ENCODE data around the gene PGM1.

The PGM1 gene

DNA sequence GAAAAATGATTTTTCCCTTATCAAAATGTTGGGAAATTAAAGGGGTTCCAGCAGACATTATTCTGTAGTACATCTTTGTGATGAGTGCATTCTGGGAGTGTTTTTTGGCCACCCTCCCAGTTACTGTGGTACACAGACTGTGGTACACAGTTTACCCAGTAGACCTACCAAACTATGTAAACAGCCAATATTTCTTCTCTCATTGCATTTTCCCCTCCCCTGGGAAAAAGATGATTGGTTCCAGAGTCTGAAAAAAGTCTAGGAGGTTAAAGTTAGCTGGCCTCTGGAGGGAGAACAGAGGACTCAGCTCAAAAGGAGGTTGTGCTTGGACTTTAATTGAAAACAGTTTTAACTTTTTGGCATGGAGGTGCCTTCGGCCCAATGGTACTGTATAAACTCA, 42.5 kb downstream of the PGM1 start:
- no peak for DNase-seq

DNA sequence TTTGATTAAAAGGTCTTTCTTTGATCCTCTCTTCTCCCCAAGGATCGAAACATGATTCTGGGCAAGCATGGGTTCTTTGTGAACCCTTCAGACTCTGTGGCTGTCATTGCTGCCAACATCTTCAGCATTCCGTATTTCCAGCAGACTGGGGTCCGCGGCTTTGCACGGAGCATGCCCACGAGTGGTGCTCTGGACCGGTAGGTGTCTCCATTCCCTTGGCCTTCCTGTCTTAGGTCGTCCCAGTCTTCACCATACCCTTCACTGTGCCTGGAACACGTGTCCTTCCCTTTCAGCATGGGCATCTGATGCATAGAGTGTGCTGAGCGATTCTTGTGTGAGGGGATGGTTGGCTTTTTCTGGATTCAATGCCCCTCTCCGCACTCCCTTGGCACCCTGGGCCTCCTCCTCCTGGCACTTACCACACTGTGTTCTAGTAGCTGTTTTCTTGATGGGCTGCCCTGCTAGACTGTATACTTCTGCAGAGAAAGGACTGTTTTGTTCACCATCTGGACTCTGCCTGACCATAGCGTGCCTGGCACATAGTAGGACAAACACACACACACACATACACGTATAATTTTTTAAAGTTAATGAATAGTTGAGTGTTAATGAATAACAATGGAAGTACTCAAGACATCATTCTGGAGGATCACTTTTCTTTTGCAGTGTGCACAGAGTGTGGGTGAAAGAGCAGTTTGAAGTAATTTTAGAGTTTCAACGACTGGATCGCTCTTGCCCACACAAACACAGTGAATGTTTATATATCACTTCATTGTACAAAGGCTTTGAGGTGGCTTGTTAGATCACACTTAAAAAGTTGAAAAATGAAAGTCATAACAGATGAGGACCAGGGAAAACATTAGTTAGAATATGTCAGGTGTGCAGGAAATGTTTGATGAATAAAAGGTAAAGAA, 43.2 kb downstream of the PGM1 start:
- no peak for DNase-seq

DNA sequence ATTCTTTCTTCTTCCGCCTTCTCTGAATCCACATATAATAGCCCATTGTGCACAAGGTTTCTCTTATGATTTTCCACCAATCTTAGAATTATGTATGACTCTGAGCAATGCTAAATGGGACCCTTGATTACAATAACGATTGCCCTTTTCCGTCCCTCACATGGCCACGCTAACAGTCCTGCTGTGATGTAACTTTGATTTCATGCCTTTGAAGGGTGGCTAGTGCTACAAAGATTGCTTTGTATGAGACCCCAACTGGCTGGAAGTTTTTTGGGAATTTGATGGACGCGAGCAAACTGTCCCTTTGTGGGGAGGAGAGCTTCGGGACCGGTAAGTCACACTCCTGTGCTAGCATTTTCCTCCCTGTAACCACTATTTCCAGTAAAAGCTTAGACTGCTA, 45.3 kb downstream of the PGM1 start:
- DNase-seq: no peak

DNA sequence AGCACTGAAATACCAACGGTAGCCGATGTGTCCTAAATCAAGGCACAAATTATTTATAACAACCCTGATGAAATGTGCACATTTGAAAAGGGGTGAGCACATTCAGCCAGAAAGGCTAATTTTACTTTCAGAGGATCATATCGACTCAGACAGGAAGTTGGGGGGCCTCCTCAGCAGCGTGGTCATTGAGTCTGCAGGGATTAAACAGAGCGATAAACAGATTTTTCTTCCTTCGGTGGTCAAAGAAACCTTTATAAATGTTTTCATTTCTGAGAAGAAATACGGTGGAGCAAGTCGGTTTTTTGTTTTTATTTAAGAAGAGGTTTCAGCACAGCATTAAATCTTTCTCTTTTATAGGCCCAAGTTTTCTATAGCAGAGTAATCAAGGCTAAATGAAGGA, 45.7 kb downstream of the PGM1 start:
- no peak for DNase-seq

- no peak for DNase-seq
These were observed 47.7 kb downstream of the PGM1 start for GRCh38 chr1:63640633-63641567.

GRCh38 chr1:63641615-63642014, 48.4 kb downstream of the PGM1 start:
- no peak for DNase-seq

DNA sequence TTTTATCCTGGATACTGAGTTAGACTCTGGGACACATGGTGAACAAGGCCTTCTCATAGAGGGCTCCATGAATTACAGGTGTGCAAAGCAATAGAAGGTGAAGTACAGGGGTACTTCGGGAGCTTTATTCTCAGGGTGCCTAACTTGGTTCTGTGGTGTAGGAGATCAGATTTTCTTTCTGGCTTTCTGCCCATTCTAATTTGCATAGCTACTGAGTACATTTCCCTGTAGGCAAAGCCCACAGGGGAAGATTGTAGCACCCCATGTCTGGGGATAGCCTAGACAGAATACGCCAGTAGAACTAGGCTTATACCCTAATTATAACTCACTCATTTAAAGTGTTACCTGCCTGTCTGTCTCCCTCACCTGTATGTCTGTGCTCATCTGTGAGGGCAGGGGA, 49.7 kb downstream of the PGM1 start:
- DNase-seq: no peak

- DNase-seq: no peak
These were observed 50.3 kb downstream of the PGM1 start for GRCh38 chr1:63643517-63643916.

GRCh38 chr1:63643926-63644325, 50.7 kb downstream of the PGM1 start:
- peak; percentile 56 for DNase-seq

- DNase-seq: no peak
These were observed 52.1 kb downstream of the PGM1 start for GRCh38 chr1:63645317-63645716.

DNA sequence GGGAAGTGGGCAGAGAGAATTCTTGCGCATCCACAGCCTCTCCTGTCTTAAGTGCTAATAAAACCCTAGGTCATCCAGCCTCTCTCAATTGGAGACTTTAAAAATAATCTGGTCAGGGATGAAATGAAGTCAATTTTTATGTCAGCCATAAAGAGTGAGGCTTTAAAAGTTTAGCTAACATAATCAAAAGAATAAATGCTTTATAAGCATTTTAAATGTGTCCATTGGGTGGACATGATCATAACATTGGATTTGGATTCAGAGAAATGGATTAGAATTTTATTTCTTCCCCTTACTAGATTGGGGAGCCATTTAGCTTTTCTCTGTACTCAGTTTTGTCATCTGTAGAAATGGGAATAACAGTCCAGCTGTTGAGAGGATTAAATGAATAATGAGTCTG, 55.5 kb downstream of the PGM1 start:
- DNase-seq: no peak

DNA sequence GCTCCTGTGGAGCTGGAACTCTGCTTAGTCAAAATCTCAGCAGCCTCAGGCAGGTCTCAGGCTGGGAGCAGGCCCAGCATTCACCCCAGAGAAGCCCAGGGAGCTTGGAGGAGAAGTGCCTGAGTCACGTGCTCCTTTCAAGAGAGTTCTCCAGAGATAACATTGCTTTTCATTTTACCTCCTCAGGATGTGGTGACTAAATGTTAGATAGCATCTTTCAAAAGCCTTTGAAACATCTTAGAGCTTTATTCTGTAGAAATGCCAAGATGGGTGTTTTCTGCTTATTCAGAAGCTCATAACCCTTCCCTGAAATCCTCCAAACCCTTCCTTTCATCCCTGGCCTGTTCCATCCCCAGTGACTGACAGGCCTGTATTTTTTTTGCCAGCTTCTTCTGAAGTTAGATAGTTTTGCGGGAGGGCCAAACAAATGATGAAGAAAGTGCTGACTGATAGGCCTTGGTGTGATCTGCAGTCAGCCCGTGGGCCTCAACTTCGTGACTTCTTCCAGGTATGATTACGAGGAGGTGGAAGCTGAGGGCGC, 58.0 kb downstream of the PGM1 start:
- DNase-seq: no peak

- no peak for DNase-seq
These were observed 60.8 kb downstream of the PGM1 start for GRCh38 chr1:63653976-63654375.

GRCh38 chr1:63659448-63659847, 66.2 kb downstream of the PGM1 start:
- no peak for DNase-seq

DNA sequence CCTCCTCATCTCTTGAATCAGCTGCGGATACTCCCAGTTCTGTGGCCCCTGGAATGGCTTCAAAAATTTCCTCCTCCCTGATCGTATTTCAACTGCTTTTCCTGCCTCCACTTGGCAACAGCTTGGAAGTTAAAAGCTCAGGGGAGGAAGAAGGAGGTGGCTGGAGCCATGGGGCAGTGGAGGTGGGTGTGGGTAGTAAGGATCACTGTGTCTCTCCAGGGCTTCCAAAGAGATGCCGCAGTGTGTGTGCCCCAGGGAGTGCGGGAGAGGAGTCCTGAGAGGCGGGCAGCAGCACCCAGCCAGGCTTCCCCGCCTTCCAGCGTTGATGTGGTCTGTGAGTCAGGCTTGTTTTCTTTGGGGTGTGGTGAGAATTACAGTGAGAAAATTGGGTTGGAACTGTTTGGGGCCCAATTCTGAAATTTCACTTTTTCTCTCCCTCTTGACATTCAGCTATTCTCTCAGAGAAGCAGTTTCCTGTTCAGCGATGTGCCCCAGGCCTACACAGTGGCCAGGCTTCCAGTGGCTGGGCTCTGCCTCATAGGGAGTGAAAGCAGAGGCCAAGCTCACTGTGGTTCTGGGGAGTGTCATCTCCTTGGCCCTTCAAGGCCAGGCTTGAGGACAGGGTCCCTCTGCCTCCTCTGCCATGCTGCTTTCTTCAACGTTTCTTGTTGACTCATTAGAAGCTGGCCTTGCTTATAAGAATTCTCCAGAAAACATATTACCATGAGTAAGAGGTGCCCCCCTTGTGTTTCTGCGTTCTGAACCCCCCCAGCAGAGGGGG, 69.0 kb downstream of the PGM1 start:
- no peak for DNase-seq

DNA sequence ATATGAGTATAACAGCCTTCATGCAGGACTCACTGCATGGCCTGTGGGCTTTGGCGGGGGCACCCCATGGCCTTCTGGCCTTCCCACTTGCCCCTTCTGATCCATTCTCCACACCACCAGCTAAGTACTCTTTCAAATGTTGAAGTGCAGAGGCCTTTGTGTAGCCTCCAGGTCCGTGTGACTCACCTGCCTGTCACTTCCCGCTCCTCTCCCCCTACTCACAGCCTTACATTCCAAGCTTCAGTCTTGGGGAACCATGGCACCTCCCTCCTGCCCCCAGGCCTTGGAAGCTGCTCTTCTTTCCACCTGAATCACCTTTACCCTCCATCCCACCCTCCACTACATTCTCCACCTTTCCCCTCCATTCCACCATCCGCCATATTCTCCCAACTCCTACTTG, 69.6 kb downstream of the PGM1 start:
- DNase-seq: no peak

GRCh38 chr1:63663301-63663700, 70.1 kb downstream of the PGM1 start:
- no peak for DNase-seq

- DNase-seq: no peak
These were observed 70.7 kb downstream of the PGM1 start for GRCh38 chr1:63663873-63664272.

DNA sequence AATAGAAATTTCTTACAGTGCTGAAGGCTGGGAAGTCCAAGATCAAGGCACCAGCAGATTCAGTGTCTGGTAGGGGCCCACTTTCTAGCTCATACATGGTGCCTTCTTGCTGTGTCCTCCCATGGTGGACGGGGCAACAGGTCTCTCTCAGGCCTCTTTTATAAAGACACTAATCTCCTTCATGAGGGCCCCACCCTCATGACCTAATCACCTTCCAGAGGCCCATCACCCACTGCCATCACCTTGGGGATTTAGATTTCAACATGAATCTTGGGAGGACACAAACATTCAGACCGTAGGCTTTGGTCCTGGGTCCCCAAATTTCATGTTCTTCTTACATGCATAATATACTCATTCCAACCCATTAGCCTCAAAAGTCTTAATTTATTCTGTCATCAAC, 71.5 kb downstream of the PGM1 start:
- DNase-seq: no peak

GRCh38 chr1:63665410-63665809, 72.2 kb downstream of the PGM1 start:
- no peak for DNase-seq

DNA sequence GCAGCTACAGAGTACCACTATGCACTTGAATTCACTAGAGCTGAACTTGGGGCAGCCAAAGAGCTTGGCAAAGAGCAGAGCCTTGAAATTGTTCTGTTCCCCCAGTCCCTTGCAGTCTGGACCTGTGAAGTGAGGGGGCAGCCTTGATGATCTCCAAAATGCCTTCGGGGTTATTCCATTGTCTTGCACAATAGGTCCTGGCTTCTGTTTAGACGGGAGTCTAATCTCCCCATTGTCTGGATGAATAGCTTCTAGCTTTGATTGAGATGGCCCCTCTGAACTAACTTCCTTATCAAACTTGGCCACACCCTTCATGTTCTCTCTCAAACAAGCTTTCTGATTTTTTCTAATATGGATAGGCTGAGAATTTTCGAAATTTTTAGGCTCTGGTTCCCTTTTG, 72.6 kb downstream of the PGM1 start:
- no peak for DNase-seq

DNA sequence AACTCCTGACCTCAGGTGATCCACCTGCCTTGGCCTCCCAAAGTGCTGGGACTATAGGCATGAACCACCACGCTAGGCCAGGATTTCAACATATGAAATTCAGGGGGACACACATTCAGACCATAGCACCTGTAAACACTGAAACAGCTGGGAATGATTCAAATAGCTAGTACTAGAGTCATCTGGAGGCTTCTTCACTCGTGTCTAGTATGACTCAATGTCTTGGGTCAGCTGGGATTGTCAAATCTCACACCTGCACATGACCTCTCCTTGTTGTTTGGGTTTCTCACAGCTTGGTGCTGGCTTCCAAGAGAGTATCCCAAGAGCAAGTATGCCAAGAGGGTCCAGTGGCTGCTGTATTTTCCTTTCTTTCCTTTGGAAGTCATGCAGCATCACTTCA, 75.1 kb downstream of the PGM1 start:
- no peak for DNase-seq
